Muscle of back (tissue), 13 donors: ENCODE measurements around the gene EIPR1. TPM values are rescaled to one million over a fixed set of nuclear protein-coding genes. Genes with fewer than 3 reads are reported as not detected.

Source experiments
- DNase-seq, 3 donors: peaks; one replicate each; pipeline versions ENCODE4 v3.0.0 to v3.0.0-alpha.2; 2013
- long read RNA-seq, 9 donors: transcript quantifications; one replicate each; lab custom pipeline, GENCODE V29; 2026
- polyA plus RNA-seq, 10 donors: library from polyadenylated mRNA; unstranded; fragments of 120-200 nt; gene quantifications; one replicate each; pipeline ENCODE4 v1.2.1, GENCODE V29; 2013; ENCODE audit not compliant: insufficient read length in 10 of 10

The EIPR1 gene
- polyA plus RNA-seq = 10 to 100 TPM; 12.7 to 21.8 (median 17.3) TPM
- long read RNA-seq, donor 1, partial matches to known transcripts = 0 of 1 reads
- long read RNA-seq, donor 1, other reads (novel, unspliced or antisense) = 0 of 1 reads
- long read RNA-seq, donor 2, partial matches to known transcripts = 0 of 4 reads
- long read RNA-seq, donor 2, other reads (novel, unspliced or antisense) = 0 of 4 reads
- long read RNA-seq, donor 3 = 0 reads
- long read RNA-seq, donor 4, transcript EIPR1-201 (9 exons, 1,766 nt) = major isoform, 6 of 6 reads
- long read RNA-seq, donor 4, partial matches to known transcripts = 0 of 6 reads
- long read RNA-seq, donor 4, other reads (novel, unspliced or antisense) = 0 of 6 reads
- long read RNA-seq, donor 5, transcript EIPR1-201 (9 exons, 1,766 nt) = major isoform, 6 of 7 reads
- long read RNA-seq, donor 5, partial matches to known transcripts = 0 of 7 reads
- long read RNA-seq, donor 5, other reads (novel, unspliced or antisense) = 0 of 7 reads
- long read RNA-seq, donor 6, partial matches to known transcripts = 0 of 1 reads
- long read RNA-seq, donor 6, other reads (novel, unspliced or antisense) = 0 of 1 reads
- long read RNA-seq, donor 7, partial matches to known transcripts = 0 of 2 reads
- long read RNA-seq, donor 7, other reads (novel, unspliced or antisense) = 0 of 2 reads
- long read RNA-seq, donor 8, partial matches to known transcripts = 0 of 1 reads
- long read RNA-seq, donor 8, other reads (novel, unspliced or antisense) = 0 of 1 reads
- long read RNA-seq, donor 9, partial matches to known transcripts = 0 of 1 reads
- long read RNA-seq, donor 9, other reads (novel, unspliced or antisense) = 0 of 1 reads

DNA sequence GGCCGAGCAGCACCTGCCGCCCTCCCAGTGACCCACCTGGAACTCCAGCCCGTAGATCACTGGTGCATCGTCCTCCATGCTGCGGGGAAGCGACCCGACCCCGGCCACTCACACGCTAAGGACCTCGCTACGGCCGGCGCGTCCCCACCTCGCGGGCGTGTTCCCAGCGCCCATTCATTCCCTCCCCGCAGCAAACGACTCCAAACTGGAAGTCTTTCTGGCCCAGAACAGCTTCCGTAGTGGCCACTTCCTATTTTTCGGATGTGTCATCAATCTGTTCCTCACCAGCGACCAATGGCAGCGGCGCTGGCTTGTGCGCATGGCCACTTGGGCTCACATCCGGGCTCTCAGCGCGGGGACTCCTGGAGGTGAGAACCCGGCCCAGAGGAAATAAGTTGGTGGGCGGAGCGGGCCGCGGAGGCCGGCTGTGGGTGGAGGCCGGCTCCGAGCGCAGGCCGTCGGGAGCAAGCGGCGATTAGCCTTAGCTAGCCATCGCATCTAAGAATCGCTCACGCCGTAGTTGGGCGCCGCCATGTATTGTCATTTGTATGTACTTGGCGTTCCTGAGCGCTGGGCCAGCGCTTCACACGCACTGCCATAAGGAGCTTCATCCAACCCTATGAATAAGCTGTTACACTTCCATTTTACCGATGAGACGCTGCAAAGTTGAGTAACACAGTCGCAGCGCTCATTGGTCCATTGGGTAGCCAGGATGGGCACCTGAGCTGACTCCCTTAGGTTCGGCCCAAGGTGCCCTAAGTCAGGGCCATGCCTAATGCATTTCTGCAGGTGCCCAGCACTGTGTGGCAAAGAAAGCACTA is at the start of gene EIPR1:
Gene EIPR1 (minus strand): TSS at position 207 of the 821 bp plus-strand sequence. CDS start 129 bp downstream, at position 78.
- DNase-seq = peak; percentile 98 to 99 (median 99)

DNA sequence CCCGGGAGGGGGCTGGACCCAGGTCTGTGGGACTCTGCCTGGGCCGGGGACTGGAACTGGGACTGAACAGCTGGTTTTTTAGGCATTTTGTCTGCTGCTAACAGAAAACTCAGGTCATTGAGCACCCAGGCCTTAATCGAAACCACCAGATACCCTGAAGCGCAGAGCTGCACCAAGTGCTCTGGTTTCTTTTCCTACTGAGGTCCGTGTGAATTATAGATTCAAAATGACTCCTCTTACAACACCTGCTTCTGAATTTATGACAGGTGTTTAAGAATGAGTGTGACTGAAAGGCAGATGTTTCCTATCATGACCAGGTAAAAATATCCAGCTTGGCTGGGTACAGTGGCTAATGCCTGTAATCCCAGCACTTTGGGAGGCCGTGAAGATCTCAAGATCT is 49.7 kb upstream of the EIPR1 start:
- DNase-seq = no peak

DNA sequence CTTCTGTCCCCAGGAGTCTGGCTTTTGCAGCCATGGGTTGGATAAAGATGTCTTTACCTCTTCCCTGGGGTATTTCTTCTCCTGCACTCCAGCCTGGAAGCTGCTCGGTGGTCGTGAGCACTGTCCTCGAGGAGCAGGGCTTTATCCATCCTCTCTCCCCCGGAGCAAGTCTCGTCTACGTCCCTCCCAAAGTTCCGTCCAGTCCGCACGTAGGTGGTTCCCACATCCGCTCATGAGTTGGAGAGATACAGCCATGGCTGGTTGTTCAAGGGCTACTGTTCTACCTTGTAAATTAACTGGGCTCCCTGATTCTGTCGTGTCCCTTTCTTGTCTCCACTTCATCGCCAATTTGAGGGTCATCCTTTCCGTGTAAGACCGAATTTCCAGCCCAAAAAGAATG is 49.0 kb upstream of the EIPR1 start:
- no peak for DNase-seq

DNA sequence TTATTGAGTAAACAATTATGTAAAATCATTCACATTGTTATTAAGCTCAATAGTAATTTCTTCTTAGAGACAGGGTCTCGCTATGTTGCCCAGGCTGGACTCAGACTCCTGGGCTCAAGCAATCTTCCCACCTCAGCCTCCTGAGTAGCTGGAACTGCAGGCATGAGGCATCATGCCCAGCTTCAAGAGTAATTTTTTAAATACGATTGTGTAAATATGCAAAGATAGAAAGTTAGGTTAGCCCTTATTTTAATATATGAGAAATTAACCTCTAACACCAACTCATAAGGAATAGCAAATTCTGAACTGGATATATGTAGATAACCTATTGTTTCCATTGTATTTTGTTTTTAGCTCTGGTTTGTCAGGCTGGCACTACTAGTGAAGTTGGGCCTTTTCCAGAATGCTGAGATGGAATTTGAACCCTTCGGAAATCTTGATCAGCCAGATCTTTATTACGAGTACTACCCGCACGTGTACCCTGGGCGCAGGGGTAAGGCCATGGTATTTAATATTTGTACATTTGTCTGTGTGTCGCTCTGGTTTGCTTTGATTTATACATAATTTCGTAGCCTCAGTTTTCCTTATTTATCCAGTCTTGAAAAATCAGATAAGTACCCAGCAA is 46.7 kb upstream of the EIPR1 start:
- DNase-seq = no peak

DNA sequence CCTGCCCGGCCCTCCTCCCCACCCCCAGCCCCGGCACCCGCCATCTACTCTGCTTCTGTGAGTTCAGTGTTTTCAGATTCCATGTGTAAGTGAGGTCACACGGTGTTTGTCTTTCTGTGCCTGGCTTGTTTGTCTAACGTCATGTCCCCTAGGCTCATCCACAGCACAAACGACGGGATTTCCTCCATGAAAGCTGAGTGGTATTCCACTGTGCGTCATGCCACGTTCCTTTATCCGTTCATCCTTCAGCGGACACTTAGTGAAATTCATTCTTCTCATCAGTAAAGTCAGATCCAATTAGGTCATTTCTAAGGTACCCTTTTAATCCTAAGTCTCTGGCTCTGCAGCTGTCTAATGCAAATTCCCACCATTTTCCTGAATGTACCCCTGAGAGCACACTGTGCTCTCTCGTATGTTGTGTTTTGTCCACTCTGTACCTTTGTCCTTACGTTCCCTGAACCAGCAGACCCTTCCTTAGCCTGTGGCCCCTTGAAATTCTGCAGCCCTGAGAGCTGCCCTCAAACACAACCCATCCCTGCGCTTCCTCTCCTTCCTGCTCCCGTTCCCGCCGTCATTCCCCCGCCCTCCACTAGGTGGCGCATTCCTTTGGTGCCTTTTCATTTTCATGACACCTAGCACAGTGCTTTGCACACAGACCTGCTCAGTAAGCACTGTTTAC is 46.0 kb upstream of the EIPR1 start:
- peak in 2 of 3 donors; percentile 38 to 63 for DNase-seq

DNA sequence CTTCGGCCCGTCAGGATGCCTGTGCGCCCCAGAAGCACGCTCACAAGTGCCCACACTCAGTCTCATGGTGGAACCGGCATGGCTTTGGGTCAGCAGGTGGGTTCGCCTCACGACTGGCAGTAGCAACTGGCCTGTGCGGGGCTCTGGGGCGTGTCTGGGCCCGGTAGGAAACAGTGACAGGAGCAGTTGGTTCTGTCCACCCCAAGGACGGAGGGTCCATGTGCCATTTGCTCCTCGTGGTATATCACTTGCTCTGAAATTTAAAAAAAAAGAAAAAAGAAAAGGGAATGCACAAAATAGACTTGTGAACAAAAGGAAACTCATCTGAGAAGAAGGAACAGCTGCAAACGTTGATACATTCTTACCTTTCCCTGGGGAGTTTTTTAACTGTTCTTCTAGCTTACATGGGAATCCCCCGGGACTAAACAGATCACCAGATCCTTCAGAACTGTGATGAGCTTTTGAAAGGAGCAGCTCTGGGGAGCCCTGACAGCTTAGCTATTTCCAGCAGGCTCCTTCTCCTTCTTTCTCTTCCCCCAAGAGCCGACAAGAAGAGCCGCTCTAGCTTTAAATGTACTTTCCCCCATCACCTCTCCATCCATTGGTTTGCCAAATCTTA is 44.7 kb upstream of the EIPR1 start:
- no peak for DNase-seq

DNA sequence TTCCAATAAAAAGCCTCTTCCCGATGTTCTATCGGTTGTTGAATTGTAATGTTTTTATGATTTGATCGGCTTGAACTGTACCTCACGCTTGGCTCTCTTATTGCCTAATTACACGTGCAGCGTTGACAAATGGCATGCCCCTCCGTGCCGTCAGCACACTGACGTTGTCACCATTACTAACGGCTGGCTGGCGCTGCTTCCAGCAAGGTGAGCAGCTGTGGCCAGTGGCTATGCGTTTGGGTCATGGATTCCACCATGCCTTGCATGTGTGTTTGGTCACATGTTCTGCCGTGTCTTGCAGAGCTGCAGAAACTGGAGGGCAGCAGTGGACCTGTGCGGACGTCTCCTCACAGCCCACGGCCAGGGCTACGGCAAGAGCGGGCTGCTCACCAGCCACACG is 44.0 kb upstream of the EIPR1 start:
- no peak for DNase-seq

DNA sequence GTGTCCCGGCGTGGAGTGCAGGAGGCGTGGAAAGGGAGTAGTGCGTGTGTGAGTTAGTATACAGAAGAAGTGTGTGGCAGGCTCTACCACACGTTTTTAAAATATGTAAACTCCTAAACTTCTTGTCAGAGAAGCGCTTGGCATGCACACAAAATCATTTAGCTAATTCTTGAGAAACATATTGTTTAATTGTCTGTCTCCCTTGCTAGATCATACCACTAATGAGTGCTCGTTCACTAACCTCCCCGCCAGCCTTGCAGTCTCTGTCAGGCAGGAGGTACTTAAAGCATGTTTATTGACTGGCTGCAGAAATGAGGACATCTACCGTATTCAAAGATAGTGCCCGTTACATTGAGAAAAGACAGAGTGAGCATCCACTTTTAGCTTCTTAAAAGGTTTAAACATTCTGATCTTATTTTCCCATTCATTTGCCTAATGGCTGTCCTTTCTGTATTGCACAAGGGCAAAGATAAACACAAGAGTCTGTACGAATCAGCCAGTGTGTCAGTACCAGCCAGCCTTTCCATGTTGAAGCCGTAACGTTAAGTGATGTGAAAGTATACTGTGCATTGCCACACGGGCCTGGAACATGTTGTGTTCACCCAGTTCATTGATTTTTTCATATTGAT is 43.3 kb upstream of the EIPR1 start:
- no peak for DNase-seq

DNA sequence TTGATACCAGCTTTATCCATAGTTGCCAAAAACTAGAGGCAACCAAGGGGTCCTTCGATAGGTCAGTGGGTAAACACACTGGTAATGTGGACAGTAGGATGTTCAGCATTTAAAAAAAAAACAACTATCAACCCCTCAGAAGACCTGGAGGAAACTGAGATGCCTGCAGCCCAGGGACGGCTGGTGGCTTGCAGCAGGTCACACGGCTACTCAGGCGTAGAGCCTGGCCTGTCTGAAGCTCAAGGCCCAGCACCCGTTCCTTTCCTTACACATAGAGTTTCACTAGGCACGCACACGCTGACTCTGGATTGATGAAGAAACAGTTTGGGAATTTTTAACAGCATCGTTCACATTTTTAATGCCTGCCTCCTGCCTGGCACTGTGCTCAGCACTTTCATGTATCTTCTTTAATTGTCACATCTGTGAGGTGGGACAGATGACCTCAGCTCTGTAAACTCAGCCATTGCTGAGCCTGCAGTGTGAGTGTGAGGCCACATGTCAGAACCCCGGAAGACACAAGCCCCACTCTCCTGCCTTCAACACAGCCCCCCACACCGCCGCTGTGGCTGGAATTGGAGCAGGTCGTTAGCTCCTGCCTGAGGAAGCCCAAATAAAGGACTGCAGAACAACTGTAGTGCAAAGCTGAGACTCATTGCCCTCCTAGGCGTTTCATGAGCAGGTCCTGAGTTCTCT is 42.6 kb upstream of the EIPR1 start:
- no peak for DNase-seq

DNA sequence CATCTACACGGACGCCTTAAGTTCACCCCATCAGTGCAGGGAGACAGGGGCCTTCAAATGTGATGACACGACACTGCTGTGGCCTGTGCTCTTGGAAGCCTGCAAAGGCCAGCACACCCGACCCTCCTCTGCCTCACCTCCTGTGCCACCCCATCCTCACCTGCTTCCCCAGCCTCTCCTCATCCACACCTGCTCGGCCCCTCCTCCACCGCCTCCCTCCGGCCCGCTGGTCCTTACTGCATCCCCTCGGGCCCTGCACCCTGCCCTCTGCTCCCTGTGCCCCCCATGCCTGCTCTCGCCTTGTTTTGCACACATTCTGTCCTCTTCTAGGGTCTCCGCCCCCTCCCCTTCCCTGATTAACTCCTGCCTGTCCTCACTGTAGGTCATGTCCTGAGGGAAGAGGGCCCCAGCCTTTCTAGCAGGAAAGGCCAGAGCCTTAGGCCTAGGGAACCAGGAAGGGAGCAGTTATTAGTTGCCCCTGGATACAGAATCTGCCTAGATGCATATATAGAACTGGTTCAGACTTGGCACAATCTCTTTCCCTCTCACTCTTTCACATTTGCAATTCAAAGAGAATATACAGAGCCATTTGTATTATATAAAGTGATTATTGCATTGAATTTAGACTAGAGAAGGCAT is 41.3 kb upstream of the EIPR1 start:
- DNase-seq = no peak

DNA sequence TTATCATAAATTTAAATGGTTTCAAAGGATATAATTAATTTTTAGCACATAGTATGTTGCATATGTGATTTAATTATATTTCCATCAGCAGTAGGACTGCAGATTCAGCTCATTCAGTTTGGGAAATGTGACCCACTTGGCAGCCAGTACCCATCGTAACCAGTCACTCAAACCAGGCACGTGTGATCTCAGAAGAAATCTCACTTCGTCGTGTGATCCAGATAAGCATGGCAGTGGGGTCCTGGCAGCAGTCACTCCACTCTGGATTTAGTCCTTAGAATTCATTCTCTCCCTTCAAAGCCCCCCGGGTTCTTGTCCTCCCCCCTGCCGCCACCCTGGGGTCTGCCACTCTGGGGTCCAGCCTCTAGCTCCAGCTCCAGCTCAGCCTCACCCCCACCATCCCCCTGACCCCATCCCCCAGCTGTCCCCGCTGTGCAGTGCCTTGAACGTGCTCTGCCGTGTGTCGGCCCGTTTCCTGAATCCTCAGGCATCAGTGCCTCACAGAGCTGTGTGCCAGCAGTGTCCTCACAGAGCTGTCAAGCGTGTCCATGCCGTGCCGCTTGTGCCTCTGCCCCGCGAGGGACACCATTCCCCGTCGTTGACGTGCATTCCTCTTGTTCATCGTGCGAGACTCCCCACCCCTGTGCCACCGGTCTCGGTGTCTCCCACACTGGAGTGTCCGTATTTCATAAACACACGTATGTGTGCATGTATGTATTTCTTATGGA is 36.7 kb upstream of the EIPR1 start:
- no peak for DNase-seq

DNA sequence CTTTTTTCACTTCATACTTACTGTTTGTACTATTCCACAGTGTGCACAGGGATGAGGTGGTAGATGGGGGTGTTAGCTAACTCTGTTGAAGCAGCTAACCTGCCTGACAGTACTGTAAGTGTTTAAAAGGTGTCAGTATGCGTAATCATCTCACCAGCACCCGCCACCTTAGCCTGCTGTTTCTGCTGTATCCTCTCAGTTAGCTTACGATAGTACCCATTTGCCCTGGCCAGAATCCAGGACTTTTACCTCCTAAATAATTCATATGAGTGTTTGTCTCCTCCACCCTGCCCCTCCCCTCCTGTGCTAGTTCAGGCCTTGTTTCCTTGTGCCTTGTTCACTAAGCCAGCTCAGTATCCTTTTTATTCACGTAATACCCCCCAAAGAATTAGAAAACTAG is 36.1 kb upstream of the EIPR1 start:
- DNase-seq = no peak

DNA sequence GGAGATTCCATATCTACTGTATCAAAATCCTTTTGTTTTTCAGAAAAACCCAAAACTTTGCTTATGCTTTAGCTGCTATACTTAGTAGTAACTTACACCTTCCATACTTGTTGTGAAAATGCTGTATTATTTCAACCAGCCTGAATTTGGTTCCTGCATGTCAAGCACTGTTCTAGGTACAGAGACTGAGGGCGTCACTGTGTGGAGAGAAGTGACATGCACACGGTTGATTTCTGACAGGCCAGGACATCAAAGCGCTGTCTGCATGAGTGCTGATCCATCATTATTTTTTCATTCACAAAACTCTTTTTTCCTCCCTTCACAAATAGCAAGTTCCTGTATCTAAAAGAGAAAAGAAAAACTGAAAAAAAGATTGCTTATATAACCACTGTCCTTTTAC is 33.5 kb upstream of the EIPR1 start:
- no peak for DNase-seq

DNA sequence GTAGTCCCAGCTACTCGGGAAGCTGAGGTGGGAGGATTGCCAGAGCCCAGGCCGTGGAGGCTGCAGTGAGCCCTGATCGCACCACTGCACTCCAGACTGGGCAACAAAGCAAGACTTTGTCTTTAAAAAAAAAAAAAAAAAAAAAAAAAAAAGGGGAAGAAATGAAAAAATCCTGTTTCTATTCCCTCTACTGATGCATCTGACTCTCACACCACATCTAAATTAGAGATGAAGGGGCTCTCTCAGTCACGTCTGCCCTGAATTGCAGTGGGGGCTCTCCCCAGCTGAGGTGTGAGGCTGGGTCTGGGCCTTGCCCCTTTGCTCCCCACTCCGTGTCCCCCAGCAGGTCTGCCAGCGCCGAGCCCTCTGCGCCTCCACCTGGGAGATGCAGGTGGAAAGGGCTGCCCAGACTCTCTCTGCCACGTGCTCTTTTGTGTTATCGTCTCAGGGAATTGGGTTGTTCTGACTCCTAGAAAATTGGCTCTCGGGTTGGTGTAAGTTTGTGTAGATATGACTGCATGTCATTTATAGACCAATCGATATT is 32.1 kb upstream of the EIPR1 start:
- DNase-seq = no peak

DNA sequence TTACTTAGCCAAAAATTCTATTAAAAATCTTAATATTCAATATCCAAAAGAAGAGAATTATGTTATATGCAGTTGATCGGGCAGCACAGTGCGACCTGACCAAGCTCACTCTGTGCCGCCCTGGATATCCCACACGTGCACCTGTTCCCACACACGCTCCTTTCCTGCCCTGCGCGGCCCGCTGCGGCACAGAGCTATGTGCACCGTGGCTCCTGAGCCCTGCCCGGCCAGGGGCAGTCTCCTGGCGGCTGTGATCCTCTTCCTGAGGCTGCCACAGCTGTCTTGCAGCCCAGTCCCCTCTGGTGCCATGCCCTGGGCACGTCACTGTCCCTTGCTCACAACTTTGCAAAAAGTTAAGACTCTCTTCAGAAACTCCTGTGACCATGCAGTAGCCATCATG is 31.2 kb upstream of the EIPR1 start:
- no peak for DNase-seq

DNA sequence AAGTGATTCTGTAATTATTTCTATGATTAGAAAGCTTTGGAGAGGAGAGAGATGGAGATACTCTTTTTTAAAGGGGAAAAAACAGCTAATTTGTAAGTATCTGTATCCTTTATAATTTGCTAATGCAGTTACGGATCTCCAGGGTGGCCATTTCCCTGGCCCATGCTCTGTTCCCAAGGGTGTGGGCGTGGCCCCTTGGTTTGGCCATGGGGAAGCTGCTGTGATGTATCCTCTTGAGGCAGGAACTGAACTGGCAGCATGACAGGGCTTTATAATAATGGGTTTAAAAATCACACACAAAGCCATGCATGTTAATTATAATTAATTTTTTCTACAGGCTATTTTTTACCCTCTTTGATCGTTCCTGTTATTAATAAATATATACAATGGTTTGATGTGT is 28.9 kb upstream of the EIPR1 start:
- DNase-seq = no peak

DNA sequence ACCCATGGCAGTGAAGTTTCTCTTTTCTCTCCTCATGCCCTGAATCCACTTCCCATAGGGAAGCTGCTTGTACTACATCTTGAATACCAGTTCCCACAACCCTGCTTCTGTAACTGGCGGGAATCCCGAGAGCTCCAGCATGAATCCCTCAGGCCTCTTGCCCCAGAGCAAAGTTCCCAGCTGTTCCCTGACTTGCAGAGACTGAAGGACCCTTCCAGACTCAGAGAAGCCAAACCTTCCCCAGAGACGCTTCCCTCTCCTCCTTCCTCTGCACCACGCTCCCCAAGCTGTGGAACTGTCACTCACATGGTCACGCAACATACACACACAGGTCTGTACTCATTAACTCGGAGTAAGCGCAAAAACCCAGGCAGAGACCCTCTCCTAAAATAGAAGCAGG is 28.3 kb upstream of the EIPR1 start:
- peak in 1 of 3 donors; percentile 5 for DNase-seq

DNA sequence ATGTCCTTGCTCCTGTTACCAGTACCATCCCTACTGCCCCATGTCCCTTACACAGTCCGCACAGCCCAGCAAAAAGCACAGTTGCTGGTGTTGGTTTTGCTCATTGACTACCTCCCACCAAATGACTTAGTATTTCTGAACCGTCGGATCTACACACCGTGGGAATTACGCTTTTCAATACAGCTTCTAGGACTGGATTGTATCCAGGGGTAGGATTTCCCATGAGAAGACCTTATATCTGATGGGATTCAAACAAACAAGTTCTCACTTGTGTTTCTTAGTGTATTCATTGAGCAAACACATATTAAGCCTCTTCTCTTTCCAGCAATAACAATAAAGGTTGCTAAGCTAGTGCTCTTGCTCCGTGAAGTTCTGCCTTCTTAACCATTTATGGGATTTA is 27.7 kb upstream of the EIPR1 start:
- DNase-seq = no peak
